ENCODE data around the gene MGAT1.

GRCh38 chr5:180837478-180837877 is 34.9 kb upstream of the MGAT1 start:
- TF ChIP-seq TAF1 (IDR thresholded peaks at IDR 0.05; ENCODE audit: borderline replicate concordance, low read depth, low read length) (no peak), POLR2AphosphoS5 (IDR thresholded peaks at IDR 0.05; ENCODE audit: low read depth, low read length) (no peak), POLR2A (IDR thresholded peaks at IDR 0.05; ENCODE audit: low read depth, low read length) (no peak)

Data from GM12892 (cell line).